Activated CD4-positive, alpha-beta T cell treated with anti-CD3 and anti-CD28 coated beads for 4 hours (primary cell): ENCODE data around the gene RIMS1.

Experiments used
- DNase-seq, 2 donors: peaks; one replicate each; pipeline ENCODE4 v3.0.0-alpha.2; 2020

The RIMS1 gene

GRCh38 chr6:71886184-71887005 is at the start of gene RIMS1:
Gene RIMS1 (plus strand): TSS chr6:71886550. CDS start chr6:71887024, 474 bp downstream.
- DNase-seq: no peak

GRCh38 chr6:71851214-71851613 is 35.1 kb upstream of the RIMS1 start:
- DNase-seq: no peak

GRCh38 chr6:71852948-71853347 is 33.4 kb upstream of the RIMS1 start:
- no peak for DNase-seq

GRCh38 chr6:71855406-71855805 is 30.9 kb upstream of the RIMS1 start:
- DNase-seq: no peak

- no peak for DNase-seq
Measured at GRCh38 chr6:71879016-71879415, 7.3 kb upstream of the RIMS1 start.

GRCh38 chr6:71887006-71887743 is 825 bp downstream of the RIMS1 start:
- DNase-seq: no peak

GRCh38 chr6:71887744-71888230 is 1.4 kb downstream of the RIMS1 start:
- no peak for DNase-seq

- DNase-seq: no peak
Measured at GRCh38 chr6:71888756-71889340, 2.5 kb downstream of the RIMS1 start.

- no peak for DNase-seq
Measured at GRCh38 chr6:71889366-71889765, 3.0 kb downstream of the RIMS1 start.

- DNase-seq: no peak
Measured at GRCh38 chr6:71892641-71893040, 6.3 kb downstream of the RIMS1 start.

GRCh38 chr6:71900642-71901041 is 14.3 kb downstream of the RIMS1 start:
- no peak for DNase-seq

GRCh38 chr6:71902261-71902660 is 15.9 kb downstream of the RIMS1 start:
- no peak for DNase-seq

- DNase-seq: no peak
Measured at GRCh38 chr6:71906813-71907212, 20.5 kb downstream of the RIMS1 start.

- DNase-seq: no peak
Measured at GRCh38 chr6:71908162-71908765, 21.9 kb downstream of the RIMS1 start.

GRCh38 chr6:71913444-71914234 is 27.3 kb downstream of the RIMS1 start:
- no peak for DNase-seq

GRCh38 chr6:71929047-71929446 is 42.7 kb downstream of the RIMS1 start:
- DNase-seq: no peak

GRCh38 chr6:71933881-71934280 is 47.5 kb downstream of the RIMS1 start:
- no peak for DNase-seq

GRCh38 chr6:71965404-71965803 is 79.1 kb downstream of the RIMS1 start:
- DNase-seq: no peak

GRCh38 chr6:71967436-71967835 is 81.1 kb downstream of the RIMS1 start:
- no peak for DNase-seq

- DNase-seq: no peak
Measured at GRCh38 chr6:71977884-71978283, 91.5 kb downstream of the RIMS1 start.

GRCh38 chr6:71979911-71980310 is 93.6 kb downstream of the RIMS1 start:
- no peak for DNase-seq

GRCh38 chr6:71982389-71982788 is 96.0 kb downstream of the RIMS1 start:
- no peak for DNase-seq
